HepG2 (cell line): ENCODE results near the gene ACTN4.

ENCODE experiments used
- CBX5 ChIP-seq: sonication (generic); formaldehyde crosslinking; IDR thresholded peaks from 2 replicates; pipeline ENCODE4 v1.4.0; 2020; ENCODE audit warnings: missing genetic modification reagents, borderline replicate concordance
- CTCF ChIP-seq: sonication (generic); formaldehyde crosslinking; IDR thresholded peaks from 2 replicates; pipeline ENCODE4 v1.5.0; 2020; ENCODE audit warnings: mild to moderate bottlenecking, missing genetic modification reagents, moderate library complexity
- DMAP1 ChIP-seq: IDR thresholded peaks from 2 replicates; pipeline ENCODE4 v1.6.1; 2016
- RNF2 ChIP-seq: fragments of 450-650 bp; conservative IDR thresholded peaks from 2 replicates; pipeline ENCODE4 v1.6.1; 2016; ENCODE audit warnings: low read depth
- ZNF567 ChIP-seq: sonication (generic); formaldehyde crosslinking; IDR thresholded peaks from 2 replicates; pipeline ENCODE4 v1.8.1; 2023; ENCODE audit warnings: mild to moderate bottlenecking, missing genetic modification reagents, borderline replicate concordance

GRCh38 chr19:38709671-38710415, 62.4 kb downstream of the ACTN4 start:
- TF ChIP-seq CTCF (CRISPR knock-in tag) (no peak), ZNF567 (no peak), RNF2 (no peak), DMAP1 (CRISPR knock-in tag) (no peak), CBX5 (CRISPR knock-in tag) (no peak)
